Measurements from ENCODE around the gene RPL32.
A peak's percentile ranks its signal among the peaks of the same experiment; 100 is the strongest.

The RPL32 gene

DNA sequence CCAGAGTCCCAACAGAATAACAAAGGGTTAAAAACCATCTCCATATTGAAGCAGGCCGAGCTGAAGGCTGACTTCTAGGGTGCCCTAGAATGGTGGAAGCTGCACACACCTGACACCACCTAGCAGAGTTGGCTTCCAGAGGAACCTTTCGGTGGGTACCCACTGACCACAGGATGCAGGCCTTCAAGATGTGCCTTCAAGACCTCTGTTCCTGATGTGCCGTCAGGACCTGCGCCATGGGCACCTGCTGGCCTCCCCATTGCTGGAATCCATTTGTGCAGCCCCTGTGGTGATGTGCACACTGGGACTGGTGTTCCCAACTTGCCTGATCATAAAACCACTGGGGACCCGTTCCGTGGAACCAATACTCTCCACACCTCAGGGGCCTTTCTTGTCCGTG is 35.7 kb upstream of the RPL32 start:
- Mint-ChIP-seq H3K27ac (no peak overlapping the region), H3K36me3 (peaks cover 0 to 1% of the 10 kb centered on the region in 2 donors), H3K9me3 (peaks cover 0 to 2% of the 10 kb centered on the region in 2 donors), H3K4me3 (no peak overlapping the region), H3K27me3 (peaks cover 16 to 24% of the 10 kb centered on the region in 2 donors), H3K4me1 (peaks cover 9 to 24% of the 10 kb centered on the region in 2 donors)
- DNase-seq (no peak), ATAC-seq (replicated peaks) (no peak)

DNA sequence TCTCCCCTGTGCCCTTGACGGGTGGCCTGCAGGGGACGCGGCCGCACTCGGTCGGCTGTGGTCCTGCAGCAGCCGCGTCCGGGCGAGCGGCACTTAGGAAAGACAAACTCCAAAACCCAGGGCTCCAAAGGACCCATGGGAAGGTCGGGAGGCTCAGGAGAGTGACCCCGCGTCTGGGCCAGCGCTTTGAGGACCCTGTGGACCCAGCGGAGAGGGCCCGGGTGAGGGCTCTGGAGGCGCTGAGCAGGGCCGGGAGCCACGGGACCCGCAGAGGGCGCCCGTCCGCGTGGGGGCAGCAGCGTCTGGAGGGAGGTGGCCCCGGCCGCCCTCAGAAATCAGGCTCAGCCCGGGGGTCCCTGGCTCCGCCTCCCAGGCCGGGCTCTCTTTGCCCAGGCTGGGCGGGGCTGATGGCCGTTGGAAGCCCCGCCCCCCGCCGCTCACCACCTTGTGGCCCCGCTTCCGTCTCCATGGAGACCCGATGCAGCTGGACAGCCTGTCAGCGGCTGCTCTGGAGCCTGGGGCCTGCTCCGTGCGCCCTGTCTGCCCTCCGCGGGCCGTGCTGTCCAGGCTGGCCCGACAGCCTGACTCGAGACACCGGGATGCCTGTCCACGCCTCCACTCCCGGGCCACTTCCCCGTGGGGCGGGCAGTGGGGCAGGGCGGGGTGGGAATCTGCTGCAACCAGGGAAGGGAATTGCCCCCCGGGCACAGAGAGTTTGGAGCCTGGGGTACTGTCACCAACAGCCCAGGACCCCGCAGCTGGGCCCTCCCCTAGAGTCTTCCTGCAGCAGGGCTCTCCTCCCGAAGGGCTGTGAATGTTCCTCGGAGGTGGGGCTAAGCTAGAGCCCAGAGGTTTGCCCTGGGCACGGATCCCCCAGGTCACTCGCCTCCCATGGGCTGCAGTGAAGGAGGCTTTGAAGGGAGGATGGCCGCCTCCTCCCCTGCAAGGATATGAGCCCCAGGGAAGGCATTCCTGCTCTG is 34.8 kb upstream of the RPL32 start:
- no peak for DNase-seq
- Mint-ChIP-seq H3K27ac (no peak overlapping the region), H3K9me3 (no peaks in the 10 kb centered on the region), H3K36me3 (no peaks in the 10 kb centered on the region), H3K4me1 (peaks cover 4 to 15% of the 10 kb centered on the region in 2 donors), H3K4me3 (peak overlapping the region; percentile 17 to 67), H3K27me3 (peaks cover 16 to 33% of the 10 kb centered on the region in 2 donors)
- peak; percentile 75 to 82 for ATAC-seq (replicated peaks)

DNA sequence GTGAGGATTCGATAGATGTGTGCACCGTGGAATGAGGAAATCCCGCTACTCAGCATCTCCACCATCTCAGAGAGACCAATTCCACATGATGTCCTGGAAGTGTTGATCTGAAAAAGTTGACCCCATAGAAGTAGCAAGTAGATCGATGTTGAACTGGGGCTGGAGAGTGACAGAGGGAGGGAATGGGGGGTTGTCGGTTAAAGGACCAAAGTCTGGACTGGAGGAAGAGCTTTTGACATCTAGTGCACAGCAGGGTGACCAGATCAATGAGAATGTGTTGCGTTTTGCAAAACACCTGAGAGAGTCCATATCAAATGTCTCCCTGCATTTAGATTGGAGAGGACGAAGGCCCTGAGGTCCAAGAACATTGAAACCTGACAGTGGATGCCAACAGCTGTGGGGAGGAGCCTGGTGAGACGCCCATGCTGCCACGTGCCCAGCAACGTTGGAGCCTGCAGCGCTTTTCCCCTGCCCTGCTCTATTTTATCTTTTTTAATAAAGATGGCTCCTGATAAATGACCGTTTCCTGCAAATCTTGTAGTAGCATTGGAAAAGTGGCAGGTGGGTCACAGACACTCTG is 30.1 kb upstream of the RPL32 start:
- Mint-ChIP-seq H3K4me1 (peaks cover 17 to 40% of the 10 kb centered on the region in 2 donors), H3K27me3 (peaks cover 16 to 62% of the 10 kb centered on the region in 2 donors), H3K36me3 (no peaks in the 10 kb centered on the region), H3K27ac (no peak overlapping the region), H3K4me3 (no peak overlapping the region), H3K9me3 (no peaks in the 10 kb centered on the region)
- ATAC-seq (replicated peaks) (no peak), DNase-seq (no peak)

- H3K9me3 Mint-ChIP-seq: no peaks in the 10 kb centered on the region
- DNase-seq (no peak), ATAC-seq (replicated peaks) (peak; percentile 35 to 53)
- H3K27me3 Mint-ChIP-seq: peaks cover 19 to 66% of the 10 kb centered on the region in 2 donors
- H3K27ac Mint-ChIP-seq: peak overlapping the region; percentile 6
- no peaks in the 10 kb centered on the region for H3K36me3 Mint-ChIP-seq
- H3K4me1 Mint-ChIP-seq: peaks cover 17 to 34% of the 10 kb centered on the region in 2 donors
- peak overlapping the region in 1 of 2 donors; percentile 33 for H3K4me3 Mint-ChIP-seq
These were observed 29.6 kb upstream of the RPL32 start for GRCh38 chr3:12870942-12871341.

DNA sequence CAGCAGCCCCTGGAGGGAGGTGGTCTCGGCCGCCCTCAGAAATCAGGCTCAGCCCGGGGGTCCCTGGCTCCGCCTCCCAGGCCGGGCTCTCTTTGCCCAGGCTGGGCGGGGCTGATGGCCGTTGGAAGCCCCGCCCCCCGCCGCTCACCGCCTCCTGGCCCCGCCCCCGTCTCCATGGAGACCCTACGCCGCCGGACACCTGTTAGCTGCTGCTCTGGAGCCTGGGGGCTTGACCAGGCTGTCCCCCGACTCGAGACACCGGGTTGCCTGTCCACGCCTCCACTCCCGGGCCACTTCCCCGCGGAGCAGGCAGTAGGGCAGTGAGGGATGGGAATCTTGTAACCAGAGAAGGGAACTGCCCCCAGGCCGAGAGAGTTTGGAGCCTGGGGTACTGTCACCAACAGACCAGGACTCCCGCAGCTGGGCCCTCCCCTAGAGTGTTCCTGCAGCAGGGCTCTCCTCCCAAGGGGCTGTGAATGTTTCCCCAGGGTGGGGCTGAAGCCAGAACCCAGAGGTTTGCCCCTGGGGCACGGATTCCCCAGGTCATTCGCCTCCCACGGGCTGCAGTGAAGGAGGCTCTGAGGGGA is 27.8 kb upstream of the RPL32 start:
- peaks cover 4% of the 10 kb centered on the region in 2 donors for H3K36me3 Mint-ChIP-seq
- peaks cover 5 to 9% of the 10 kb centered on the region in 2 donors for H3K9me3 Mint-ChIP-seq
- H3K27me3 Mint-ChIP-seq: peaks cover 5 to 60% of the 10 kb centered on the region in 2 donors
- H3K27ac Mint-ChIP-seq: no peak overlapping the region
- DNase-seq (peak; percentile 31), ATAC-seq (replicated peaks) (peak; percentile 57 to 71)
- H3K4me3 Mint-ChIP-seq: peak overlapping the region; percentile 82 to 89
- peaks cover 13 to 28% of the 10 kb centered on the region in 2 donors for H3K4me1 Mint-ChIP-seq

GRCh38 chr3:12868039-12869034 is 27.0 kb upstream of the RPL32 start:
- peak; percentile 76 to 79 for ATAC-seq (replicated peaks)
- peaks cover 5 to 57% of the 10 kb centered on the region in 2 donors for H3K27me3 Mint-ChIP-seq

GRCh38 chr3:12866836-12867235 is 25.5 kb upstream of the RPL32 start:
- DNase-seq (no peak), ATAC-seq (replicated peaks) (no peak)
- no peak overlapping the region for H3K27ac Mint-ChIP-seq
- H3K27me3 Mint-ChIP-seq: peaks cover 5 to 51% of the 10 kb centered on the region in 2 donors
- peaks cover 13 to 28% of the 10 kb centered on the region in 2 donors for H3K4me1 Mint-ChIP-seq
- H3K36me3 Mint-ChIP-seq: peaks cover 4% of the 10 kb centered on the region in 2 donors
- no peak overlapping the region for H3K4me3 Mint-ChIP-seq
- H3K9me3 Mint-ChIP-seq: peaks cover 5 to 9% of the 10 kb centered on the region in 2 donors

More at GRCh38 chr3:12868039-12869034, 27.0 kb upstream of the RPL32 start:
- Mint-ChIP-seq H3K4me3 (peak overlapping the region; percentile 82 to 89), H3K4me1 (peaks cover 13 to 28% of the 10 kb centered on the region in 2 donors), H3K36me3 (peaks cover 4% of the 10 kb centered on the region in 2 donors), H3K9me3 (peaks cover 5 to 9% of the 10 kb centered on the region in 2 donors), H3K27ac (no peak overlapping the region)
- DNase-seq: peak; percentile 46

GRCh38 chr3:12865271-12865670 is 23.9 kb upstream of the RPL32 start:
- no peak overlapping the region for H3K27ac Mint-ChIP-seq
- H3K9me3 Mint-ChIP-seq: peaks cover 5 to 9% of the 10 kb centered on the region in 2 donors
- H3K4me3 Mint-ChIP-seq: no peak overlapping the region
- H3K27me3 Mint-ChIP-seq: peaks cover 5 to 41% of the 10 kb centered on the region in 2 donors
- peaks cover 4% of the 10 kb centered on the region in 2 donors for H3K36me3 Mint-ChIP-seq
- ATAC-seq (replicated peaks): no peak
- DNase-seq: no peak
- H3K4me1 Mint-ChIP-seq: peaks cover 6 to 19% of the 10 kb centered on the region in 2 donors

DNA sequence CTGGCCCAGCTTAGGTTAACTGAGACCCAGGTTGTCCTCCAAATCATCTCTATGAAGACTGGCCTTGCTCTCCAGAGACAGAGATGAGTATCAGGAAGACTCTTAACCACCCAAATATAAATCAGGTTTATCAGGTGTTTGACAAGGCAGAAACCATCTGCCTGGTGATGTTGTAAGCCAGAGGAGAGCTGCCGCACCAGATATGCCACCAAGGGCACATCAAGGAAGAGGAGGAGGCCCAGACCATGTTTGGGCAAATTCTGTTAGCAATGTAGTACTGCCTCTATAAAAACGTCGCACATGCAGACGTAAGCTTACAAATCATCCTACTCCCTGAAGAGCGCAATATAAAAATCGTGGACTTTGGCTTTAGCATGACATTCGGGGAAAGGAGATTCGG is 21.0 kb upstream of the RPL32 start:
- no peaks in the 10 kb centered on the region for H3K4me1 Mint-ChIP-seq
- peaks cover 5 to 9% of the 10 kb centered on the region in 2 donors for H3K9me3 Mint-ChIP-seq
- peaks cover 4% of the 10 kb centered on the region in 2 donors for H3K36me3 Mint-ChIP-seq
- no peak overlapping the region for H3K27ac Mint-ChIP-seq
- no peak for ATAC-seq (replicated peaks)
- H3K4me3 Mint-ChIP-seq: no peak overlapping the region
- peaks cover 5 to 27% of the 10 kb centered on the region in 2 donors for H3K27me3 Mint-ChIP-seq
- DNase-seq: no peak

GRCh38 chr3:12861611-12862010 is 20.2 kb upstream of the RPL32 start:
- ATAC-seq (replicated peaks) (no peak), DNase-seq (no peak)
- Mint-ChIP-seq H3K36me3 (peaks cover 4% of the 10 kb centered on the region in 2 donors), H3K4me1 (no peaks in the 10 kb centered on the region), H3K4me3 (no peak overlapping the region), H3K27me3 (peaks cover 10 to 24% of the 10 kb centered on the region in 2 donors), H3K9me3 (peaks cover 5 to 9% of the 10 kb centered on the region in 2 donors), H3K27ac (no peak overlapping the region)

DNA sequence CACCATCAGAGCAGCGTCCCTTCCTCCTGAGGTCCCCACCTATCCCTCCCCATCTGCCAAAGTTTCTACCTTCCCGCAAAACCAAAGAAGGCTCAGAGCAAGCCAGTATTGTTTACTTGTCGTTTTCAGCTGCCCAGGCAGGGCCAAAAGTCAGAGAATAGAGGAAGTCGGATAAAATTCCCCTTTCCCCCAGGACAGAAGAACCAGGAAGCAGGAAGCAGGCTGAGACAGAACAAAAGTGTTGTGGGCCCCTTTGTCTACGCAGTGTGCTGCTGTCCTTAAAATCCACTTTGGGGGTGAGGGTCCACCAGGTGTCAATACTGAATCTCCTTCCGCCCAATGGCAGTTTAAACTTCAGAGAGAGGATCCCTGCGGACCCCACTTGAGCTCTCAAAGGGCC is 18.5 kb upstream of the RPL32 start:
- ATAC-seq (replicated peaks) (no peak), DNase-seq (no peak)
- no peak overlapping the region for H3K27ac Mint-ChIP-seq
- H3K9me3 Mint-ChIP-seq: peaks cover 0 to under 1% of the 10 kb centered on the region in 2 donors
- peaks cover 10 to 17% of the 10 kb centered on the region in 2 donors for H3K27me3 Mint-ChIP-seq
- no peak overlapping the region for H3K4me3 Mint-ChIP-seq
- no peaks in the 10 kb centered on the region for H3K36me3 Mint-ChIP-seq
- no peaks in the 10 kb centered on the region for H3K4me1 Mint-ChIP-seq

- no peaks in the 10 kb centered on the region for H3K9me3 Mint-ChIP-seq
- H3K4me3 Mint-ChIP-seq: no peak overlapping the region
- no peak overlapping the region for H3K27ac Mint-ChIP-seq
- ATAC-seq (replicated peaks) (no peak), DNase-seq (no peak)
- H3K4me1 Mint-ChIP-seq: no peaks in the 10 kb centered on the region
- peaks cover 15 to 20% of the 10 kb centered on the region in 2 donors for H3K27me3 Mint-ChIP-seq
- H3K36me3 Mint-ChIP-seq: no peaks in the 10 kb centered on the region
These were observed 15.3 kb upstream of the RPL32 start for GRCh38 chr3:12856626-12857025.

- Mint-ChIP-seq H3K27me3 (peaks cover 20 to 26% of the 10 kb centered on the region in 2 donors), H3K9me3 (no peaks in the 10 kb centered on the region), H3K4me3 (no peak overlapping the region), H3K4me1 (no peaks in the 10 kb centered on the region), H3K27ac (no peak overlapping the region), H3K36me3 (no peaks in the 10 kb centered on the region)
- ATAC-seq (replicated peaks) (no peak), DNase-seq (no peak)
These were observed 13.2 kb upstream of the RPL32 start for GRCh38 chr3:12854565-12854964.

Data from stimulated activated naive B cell treated with anti-CD40 and anti-IgM and Interleukin-4, amounts not matched to agents 10 μg/mL and 1 μg/mL and 100 μg/mL, for 72 hours (primary cell).